Activated gamma-delta T cell treated with Interleukin-2 at 50 U/mL for 16 hours (primary cell): ENCODE results near the gene GSTM4.

Experiments used
- DNase-seq: peaks from one replicate; pipeline ENCODE4 v3.0.0-alpha.2; 2020

GSTM4 gene

GRCh38 chr1:109625176-109625575, 30.7 kb upstream of the GSTM4 start:
- DNase-seq = no peak

- no peak for DNase-seq
Measured at GRCh38 chr1:109625601-109626560, 30.0 kb upstream of the GSTM4 start.

GRCh38 chr1:109626682-109627408, 29.1 kb upstream of the GSTM4 start:
- no peak for DNase-seq

GRCh38 chr1:109627692-109628399, 28.1 kb upstream of the GSTM4 start:
- DNase-seq = no peak

GRCh38 chr1:109628540-109629321, 27.2 kb upstream of the GSTM4 start:
- DNase-seq = no peak

- DNase-seq = no peak
Measured at GRCh38 chr1:109629372-109630030, 26.4 kb upstream of the GSTM4 start.

- peak; percentile 48 for DNase-seq
Measured at GRCh38 chr1:109630081-109630897, 25.6 kb upstream of the GSTM4 start.

- no peak for DNase-seq
Measured at GRCh38 chr1:109630898-109631512, 24.9 kb upstream of the GSTM4 start.

GRCh38 chr1:109631513-109632505, 24.1 kb upstream of the GSTM4 start:
- no peak for DNase-seq

- no peak for DNase-seq
Measured at GRCh38 chr1:109632671-109633346, 23.1 kb upstream of the GSTM4 start.

GRCh38 chr1:109634292-109634691, 21.6 kb upstream of the GSTM4 start:
- DNase-seq = no peak

- no peak for DNase-seq
Measured at GRCh38 chr1:109634771-109635750, 20.8 kb upstream of the GSTM4 start.

- no peak for DNase-seq
Measured at GRCh38 chr1:109635862-109636200, 20.1 kb upstream of the GSTM4 start.

GRCh38 chr1:109636201-109636952, 19.5 kb upstream of the GSTM4 start:
- no peak for DNase-seq

GRCh38 chr1:109637446-109637845, 18.5 kb upstream of the GSTM4 start:
- no peak for DNase-seq

- DNase-seq = no peak
Measured at GRCh38 chr1:109639063-109639840, 16.6 kb upstream of the GSTM4 start.
